Stomach (tissue), 4 donors: ENCODE measurements around the gene CASP3.

Source experiments
- CTCF ChIP-seq, 7 experiments: fragments of 450-650 bp in 4 of 7; fragments of 200-600 bp in 3 of 7; sonication (generic) in 3 of 7; IDR thresholded peaks; one replicate each; pipeline ENCODE4 v1.5.1; 2016 to 2019; ENCODE audit warnings: antibody characterized with exemption in 7 of 7, control low read depth in 2 of 7, mild to moderate bottlenecking in 1 of 7
- EP300 ChIP-seq: sonication (generic); formaldehyde crosslinking; IDR thresholded peaks from one replicate; pipeline ENCODE4 v1.6.1; 2017; ENCODE audit warnings: antibody characterized with exemption
- POLR2A ChIP-seq, 4 donors: fragments of 450-650 bp; IDR thresholded peaks; one replicate each; pipeline ENCODE4 v1.6.1; 2016; ENCODE audit warnings: antibody characterized with exemption in 4 of 4, control low read depth in 2 of 4, mild to moderate bottlenecking in 1 of 4, moderate library complexity in 1 of 4
- POLR2AphosphoS5 ChIP-seq, 3 donors: sonication (generic); formaldehyde crosslinking; IDR thresholded peaks; one replicate each; pipeline ENCODE4 v1.6.1; 2016; ENCODE audit warnings: antibody characterized with exemption in 3 of 3

- TF ChIP-seq CTCF (IDR thresholded peaks at IDR 0.05) (no peak), POLR2A (IDR thresholded peaks at IDR 0.05) (no peak), POLR2AphosphoS5 (IDR thresholded peaks at IDR 0.05) (no peak), EP300 (no peak)
Observed at GRCh38 chr4:184664445-184665210, 15.4 kb upstream of the CASP3 start.
